Peyer's patch (tissue), 4 donors: ENCODE data around the gene CD83. TPM values are rescaled to one million over a fixed set of nuclear protein-coding genes. Genes with fewer than 3 reads are reported as not detected.
"Not testable (repeated sequence)": the region's sequence is repeated elsewhere in the genome, so short reads cannot be mapped to it uniquely, and the experiment has no call there.

Experiments used
- DNase-seq, 3 donors: peaks; one replicate each; pipeline ENCODE4 v3.0.0-alpha.2; 2017 to 2019
- H3K27ac ChIP-seq, 4 donors: fragments of 200-600 bp; sonication (generic); one replicate each; pipeline ENCODE4 v1.5.1; 2016 to 2019
- H3K27me3 ChIP-seq, 2 donors: fragments of 200-600 bp; sonication (generic); one replicate each; pipeline ENCODE4 v1.5.1; 2019
- H3K36me3 ChIP-seq, 3 donors: fragments of 200-600 bp; sonication (generic); one replicate each; pipeline ENCODE4 v1.5.1; 2016 to 2019
- H3K4me1 ChIP-seq, 4 donors: fragments of 200-600 bp; sonication (generic); one replicate each; pipeline ENCODE4 v1.5.1; 2016 to 2019
- H3K4me3 ChIP-seq, 4 donors: fragments of 200-600 bp; sonication (generic); 1 replicate in 3 of 4; 2 replicates in 1 of 4; pipeline ENCODE4 v1.5.1; 2016 to 2019; ENCODE audit warnings: mild to moderate bottlenecking in 1 of 4
- H3K9me3 ChIP-seq, 4 donors: fragments of 200-600 bp; sonication (generic); one replicate each; pipeline ENCODE4 v1.5.1; 2016 to 2019; ENCODE audit warnings: mild to moderate bottlenecking in 1 of 4
- CTCF ChIP-seq, 6 experiments: fragments of 450-650 bp in 4 of 6; fragments of 200-600 bp in 2 of 6; sonication (generic) in 1 of 6; IDR thresholded peaks; one replicate each; pipeline ENCODE4 v1.5.1; 2017 to 2019; ENCODE audit warnings: antibody characterized with exemption in 6 of 6, mild to moderate bottlenecking in 3 of 6, moderate library complexity in 1 of 6
- POLR2A ChIP-seq, 2 donors: fragments of 450-650 bp; IDR thresholded peaks; one replicate each; pipeline ENCODE4 v1.5.1; 2017; ENCODE audit warnings: antibody characterized with exemption in 2 of 2, mild to moderate bottlenecking in 2 of 2, moderate library complexity in 2 of 2
- total RNA-seq, 4 donors: library from RNA; depleted of rRNA; stranded (reverse); fragments of >200 nt; gene quantifications; one replicate each; pipeline ENCODE4 v1.1.0, GENCODE V29; 2016

The CD83 gene
- total RNA-seq = 10 to 100 TPM in 1 of 4 donors, 1 to 10 TPM in 2, under 1 TPM in 1; 0.53 to 15.7 (median 1.4) TPM

- Histone ChIP-seq H3K4me3 (peak within 1 kb of the TSS; percentile 60 to 72 (median 64)), H3K9me3 (no peaks in the 10 kb centered on the region), H3K27ac (peak within 1 kb of the TSS; percentile 11 to 85 (median 54)), H3K4me1 (peaks cover 0 to 8% (median 2%) of the 10 kb centered on the region in 4 donors), H3K36me3 (no peaks in the 10 kb centered on the region), H3K27me3 (no peaks in the 10 kb centered on the region)
- TF ChIP-seq CTCF (IDR thresholded peaks at IDR 0.05) = no peak
- no peak for TF ChIP-seq POLR2A (IDR thresholded peaks at IDR 0.05)
- DNase-seq = peak; percentile 80 to 91 (median 81)
These were observed at the start of gene CD83 for GRCh38 chr6:14117158-14118090. Gene CD83 (plus strand): TSS chr6:14117772. CDS start chr6:14117812, 40 bp downstream.

GRCh38 chr6:14068133-14068532 lies 49.4 kb upstream of the CD83 start:
- no peak for DNase-seq
- no peak overlapping the region for H3K4me3 ChIP-seq
- TF ChIP-seq CTCF (IDR thresholded peaks at IDR 0.05) (no peak), POLR2A (IDR thresholded peaks at IDR 0.05) (no peak)
- H3K4me1 ChIP-seq = no peaks in the 10 kb centered on the region
- H3K36me3 ChIP-seq = no peaks in the 10 kb centered on the region
- H3K27ac ChIP-seq = no peak overlapping the region
- H3K27me3 ChIP-seq = no peaks in the 10 kb centered on the region
- H3K9me3 ChIP-seq = no peaks in the 10 kb centered on the region

GRCh38 chr6:14068623-14069022 lies 48.9 kb upstream of the CD83 start:
- Histone ChIP-seq H3K36me3 (no peaks in the 10 kb centered on the region), H3K4me3 (no peak overlapping the region), H3K4me1 (no peaks in the 10 kb centered on the region), H3K9me3 (no peaks in the 10 kb centered on the region), H3K27ac (no peak overlapping the region), H3K27me3 (no peaks in the 10 kb centered on the region)
- TF ChIP-seq POLR2A (IDR thresholded peaks at IDR 0.05) = no peak
- no peak for TF ChIP-seq CTCF (IDR thresholded peaks at IDR 0.05)
- no peak for DNase-seq

- Histone ChIP-seq H3K9me3 (no peaks in the 10 kb centered on the region), H3K4me1 (no peaks in the 10 kb centered on the region), H3K27ac (no peak overlapping the region), H3K27me3 (no peaks in the 10 kb centered on the region), H3K4me3 (no peak overlapping the region), H3K36me3 (no peaks in the 10 kb centered on the region)
- DNase-seq = no peak
- TF ChIP-seq POLR2A (IDR thresholded peaks at IDR 0.05) = no peak
These were observed 47.1 kb upstream of the CD83 start for GRCh38 chr6:14070457-14070856.

GRCh38 chr6:14072084-14072483 lies 45.5 kb upstream of the CD83 start:
- Histone ChIP-seq H3K27ac (no peak overlapping the region), H3K4me1 (no peaks in the 10 kb centered on the region), H3K27me3 (no peaks in the 10 kb centered on the region), H3K4me3 (no peak overlapping the region), H3K36me3 (no peaks in the 10 kb centered on the region), H3K9me3 (no peaks in the 10 kb centered on the region)
- TF ChIP-seq POLR2A (IDR thresholded peaks at IDR 0.05) = no peak
- no peak for DNase-seq

- H3K4me1 ChIP-seq, H3K27ac ChIP-seq, H3K36me3 ChIP-seq, H3K4me3 ChIP-seq, H3K27me3 ChIP-seq, DNase-seq, H3K9me3 ChIP-seq: not testable (repeated sequence)
These were observed 43.8 kb upstream of the CD83 start for GRCh38 chr6:14073561-14074354.
